HG02610 (cell line): ENCODE measurements around the gene MC4R.

Experiments used
- ATAC-seq: cut with Tn5 transposase; IDR thresholded peaks from one replicate; pipeline ENCODE4 v1.9.1; 2021; ENCODE audit warnings: mild to moderate bottlenecking, moderate library complexity; ENCODE audit not compliant: unreplicated experiment

The MC4R gene

GRCh38 chr18:60329131-60329530 is 43.4 kb downstream of the MC4R start:
- ATAC-seq, result no peak

- ATAC-seq, result no peak
Measured at GRCh38 chr18:60327880-60328279, 44.7 kb downstream of the MC4R start.

- ATAC-seq, result no peak
Measured at GRCh38 chr18:60322591-60322990, 50.0 kb downstream of the MC4R start.
